ENCODE results near the gene ADCY6. TPM values are rescaled to one million over a fixed set of nuclear protein-coding genes. Genes with fewer than 3 reads are reported as not detected.

The ADCY6 gene
- polyA plus RNA-seq, 1 experiment = 37.9 TPM

GRCh38 chr12:48716493-48717251 is 72.2 kb downstream of the ADCY6 start, which contains the start of gene CCNT1:
TSS of gene CCNT1 (minus strand) at chr12:48716707. CDS start at chr12:48716675, 32 bp downstream.
- POLR2A ChIA-PET = interaction anchor here (0.6 kb wide), 1 partner anchor 947 kb away, joined by 6 read pairs; no protein-coding TSS in a partner anchor

More at GRCh38 chr12:48716493-48717251, 72.2 kb downstream of the ADCY6 start, which contains the start of gene CCNT1:
- Histone ChIP-seq H3K27me3 (ENCODE audit: control insufficient read depth, insufficient read depth, low read length) (no peaks in the 10 kb centered on the region), H3K36me3 (ENCODE audit: control insufficient read depth, insufficient read depth, low read length) (no peaks in the 10 kb centered on the region; the same call in 1 of the 2 replicates), H3K4me3 (ENCODE audit: low read depth, low read length) (peak within 1 kb of the TSS; percentile 65)
- peak; percentile 100 for DNase-seq (ENCODE audit: low read depth)
- CTCF ChIA-PET = interaction anchor here (2.2 kb wide), 1 partner anchor 99 kb away, joined by 5 read pairs; no protein-coding TSS in a partner anchor
- TF ChIP-seq CTCF (IDR thresholded peaks at IDR 0.05; ENCODE audit: insufficient read depth, low read depth, low read length) = peak; percentile 32

Small RNAs within 50 kb of the gene (small RNA-seq; reads per million reads assigned to genes)
- gene MIR4701 (ENCODE audit: insufficient read length, low read depth, low replicate concordance) = not detected
- not detected for gene RF00019 (ENCODE audit: insufficient read length, low read depth, low replicate concordance)

Other genes starting within 250 kb of the ADCY6 start
- gene LALBA, start 219.0 kb downstream of the ADCY6 start, polyA plus RNA-seq (2011; rRNA removed) = not detected in 2 replicates
- gene KANSL2, start 106.9 kb downstream of the ADCY6 start, polyA plus RNA-seq (2011; rRNA removed) = 41.0 and 41.4 TPM in 2 replicates
- gene CCNT1, start 72.4 kb downstream of the ADCY6 start, polyA plus RNA-seq (2011; rRNA removed) = 16.9 and 29.4 TPM in 2 replicates
- 24.2 and 48.2 TPM in 2 replicates for gene CACNB3, start 29.4 kb upstream of the ADCY6 start, polyA plus RNA-seq (2011; rRNA removed)
- gene DDX23, start 63.1 kb upstream of the ADCY6 start, polyA plus RNA-seq (2011; rRNA removed) = 54.5 and 59.4 TPM in 2 replicates
- gene RND1, start 76.8 kb upstream of the ADCY6 start, polyA plus RNA-seq (2011; rRNA removed) = 0.31 and 0.72 TPM in 2 replicates
- gene FKBP11, start 136.4 kb upstream of the ADCY6 start, polyA plus RNA-seq (2011; rRNA removed) = 100 and 134 TPM in 2 replicates
- 233 and 292 TPM in 2 replicates for gene ARF3, start 168.4 kb upstream of the ADCY6 start, polyA plus RNA-seq (2011; rRNA removed)
- 0.63 and 0.76 TPM in 2 replicates for gene WNT10B, start 182.6 kb upstream of the ADCY6 start, polyA plus RNA-seq (2011; rRNA removed)
- not detected in 2 replicates for gene WNT1, start 189.2 kb upstream of the ADCY6 start, polyA plus RNA-seq (2011; rRNA removed)
- 0.02 and 0.07 TPM in 2 replicates for gene DDN, start 210.3 kb upstream of the ADCY6 start, polyA plus RNA-seq (2011; rRNA removed)
- 94.1 and 127 TPM in 2 replicates for gene PRKAG1, start 229.7 kb upstream of the ADCY6 start, polyA plus RNA-seq (2011; rRNA removed)

Measured in BJ (cell line).